Epithelial cell of proximal tubule (primary cell): ENCODE data around the gene MAP4. TPM values are rescaled to one million over a fixed set of nuclear protein-coding genes. Genes with fewer than 3 reads are reported as not detected.
"Not testable (repeated sequence)": the region's sequence is repeated elsewhere in the genome, so short reads cannot be mapped to it uniquely, and the experiment has no call there.

Source experiments
- DNase-seq: peaks from one replicate; pipeline ENCODE4 v3.0.0-alpha.2; 2011; ENCODE audit warnings: low read depth
- H3K4me3 ChIP-seq: 2 replicates; pipeline ENCODE4 v1.5.1; 2011; ENCODE audit warnings: low read depth, mild to moderate bottlenecking, low read length
- total RNA-seq: library from RNA; depleted of rRNA; stranded (reverse); fragments of >200 nt; gene quantifications from 2 replicates; pipeline ENCODE4 v1.2.3, GENCODE V29; 2015
- TF ChIP-seq, protein P1 (sequence below): conservative IDR thresholded peaks from 2 replicates; pipeline ENCODE4 v1.5.1; 2012; ENCODE audit warnings: low read depth, mild to moderate bottlenecking, low read length

Gene MAP4
- total RNA-seq, 1 donor from 2014 or later = 111 TPM

DNA sequence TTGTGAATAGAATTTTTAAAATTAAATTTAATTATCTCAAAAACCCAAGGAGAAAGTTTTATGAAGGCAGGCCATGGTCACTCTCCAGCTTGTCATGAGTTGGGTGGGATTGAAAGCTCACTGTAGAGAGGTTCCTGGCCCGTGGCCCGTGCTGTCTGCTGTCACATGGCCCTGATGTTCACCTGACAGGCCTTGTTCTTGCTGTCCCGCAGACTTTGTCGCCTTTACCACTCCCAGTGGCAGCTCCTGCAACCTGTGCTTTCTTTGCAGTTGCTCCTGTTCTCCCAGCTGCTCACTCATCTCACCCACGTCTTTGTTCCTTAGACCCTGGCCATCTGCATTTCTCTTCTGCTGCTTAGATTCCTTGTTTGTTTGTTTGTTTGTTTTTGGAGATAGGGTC is 177.7 kb downstream of the MAP4 start:
- TF ChIP-seq, protein P1, sequence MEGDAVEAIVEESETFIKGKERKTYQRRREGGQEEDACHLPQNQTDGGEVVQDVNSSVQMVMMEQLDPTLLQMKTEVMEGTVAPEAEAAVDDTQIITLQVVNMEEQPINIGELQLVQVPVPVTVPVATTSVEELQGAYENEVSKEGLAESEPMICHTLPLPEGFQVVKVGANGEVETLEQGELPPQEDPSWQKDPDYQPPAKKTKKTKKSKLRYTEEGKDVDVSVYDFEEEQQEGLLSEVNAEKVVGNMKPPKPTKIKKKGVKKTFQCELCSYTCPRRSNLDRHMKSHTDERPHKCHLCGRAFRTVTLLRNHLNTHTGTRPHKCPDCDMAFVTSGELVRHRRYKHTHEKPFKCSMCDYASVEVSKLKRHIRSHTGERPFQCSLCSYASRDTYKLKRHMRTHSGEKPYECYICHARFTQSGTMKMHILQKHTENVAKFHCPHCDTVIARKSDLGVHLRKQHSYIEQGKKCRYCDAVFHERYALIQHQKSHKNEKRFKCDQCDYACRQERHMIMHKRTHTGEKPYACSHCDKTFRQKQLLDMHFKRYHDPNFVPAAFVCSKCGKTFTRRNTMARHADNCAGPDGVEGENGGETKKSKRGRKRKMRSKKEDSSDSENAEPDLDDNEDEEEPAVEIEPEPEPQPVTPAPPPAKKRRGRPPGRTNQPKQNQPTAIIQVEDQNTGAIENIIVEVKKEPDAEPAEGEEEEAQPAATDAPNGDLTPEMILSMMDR = no peak
- no peak for DNase-seq
- H3K4me3 ChIP-seq = no peak overlapping the region

DNA sequence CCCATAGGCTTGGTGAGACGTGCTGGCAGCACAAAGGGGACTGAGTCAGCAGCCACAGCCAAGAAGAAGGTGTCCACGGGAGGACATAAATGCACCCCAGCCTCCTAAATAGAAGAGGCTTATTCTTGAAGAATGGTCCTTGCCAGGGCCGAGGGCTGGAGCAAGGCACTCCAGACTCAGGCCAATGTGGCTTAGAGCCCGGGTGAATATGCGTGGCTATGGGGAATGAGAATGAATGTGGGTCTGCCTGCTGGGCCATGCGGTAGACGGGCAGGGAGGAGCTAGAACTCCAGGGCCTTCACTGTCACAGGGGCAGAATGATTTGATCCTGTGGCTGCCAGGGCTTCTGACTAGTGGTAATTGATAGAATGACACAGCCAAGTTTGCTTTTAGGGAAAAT is 179.2 kb downstream of the MAP4 start:
- no peak for DNase-seq
- TF ChIP-seq, protein P1 = no peak
- no peak overlapping the region for H3K4me3 ChIP-seq

DNA sequence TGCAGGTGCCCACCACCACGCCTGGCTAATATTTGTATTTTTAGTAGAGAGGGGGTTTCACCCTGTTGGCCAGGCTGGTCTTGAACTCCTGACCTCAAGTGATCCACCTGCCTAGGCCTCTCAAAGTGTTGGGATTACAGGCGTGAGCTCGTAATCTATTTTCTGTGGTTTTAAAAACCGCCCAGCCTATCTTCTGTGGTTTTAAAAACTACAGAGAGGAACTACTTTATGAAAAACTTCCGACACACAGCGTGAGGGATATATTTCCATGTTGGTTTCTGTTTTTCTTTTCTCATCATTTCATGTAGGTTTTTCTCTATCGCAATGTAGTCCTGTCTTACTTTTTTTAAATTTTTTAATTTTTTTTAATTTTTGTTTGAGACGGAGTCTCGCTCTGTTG is 186.7 kb downstream of the MAP4 start:
- DNase-seq = not testable (repeated sequence)

DNA sequence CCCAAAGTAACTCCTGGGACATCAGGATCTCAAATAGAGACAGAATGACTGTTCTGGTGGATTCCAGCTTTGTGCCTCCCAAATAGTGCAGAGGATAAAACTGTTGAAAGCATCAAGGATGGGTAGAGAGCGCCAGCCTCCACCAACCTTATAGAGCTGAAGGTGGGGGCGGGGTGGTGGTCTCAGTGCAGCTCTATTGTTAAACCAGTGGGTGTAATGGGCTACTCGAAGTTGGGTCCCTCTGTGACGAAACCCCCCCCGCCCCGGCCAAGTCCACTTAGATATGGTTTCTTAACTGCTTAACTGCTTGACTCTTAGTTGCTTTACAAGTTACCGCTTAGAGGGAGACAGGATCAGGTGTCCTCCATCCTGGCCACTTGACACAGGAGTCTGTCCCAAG is 190.6 kb downstream of the MAP4 start:
- TF ChIP-seq, protein P1 = no peak
- no peak for DNase-seq
- H3K4me3 ChIP-seq = peak overlapping the region; percentile 78

More for the DNA sequence above, 186.7 kb downstream of the MAP4 start:
- not testable (repeated sequence) for H3K4me3 ChIP-seq

DNA sequence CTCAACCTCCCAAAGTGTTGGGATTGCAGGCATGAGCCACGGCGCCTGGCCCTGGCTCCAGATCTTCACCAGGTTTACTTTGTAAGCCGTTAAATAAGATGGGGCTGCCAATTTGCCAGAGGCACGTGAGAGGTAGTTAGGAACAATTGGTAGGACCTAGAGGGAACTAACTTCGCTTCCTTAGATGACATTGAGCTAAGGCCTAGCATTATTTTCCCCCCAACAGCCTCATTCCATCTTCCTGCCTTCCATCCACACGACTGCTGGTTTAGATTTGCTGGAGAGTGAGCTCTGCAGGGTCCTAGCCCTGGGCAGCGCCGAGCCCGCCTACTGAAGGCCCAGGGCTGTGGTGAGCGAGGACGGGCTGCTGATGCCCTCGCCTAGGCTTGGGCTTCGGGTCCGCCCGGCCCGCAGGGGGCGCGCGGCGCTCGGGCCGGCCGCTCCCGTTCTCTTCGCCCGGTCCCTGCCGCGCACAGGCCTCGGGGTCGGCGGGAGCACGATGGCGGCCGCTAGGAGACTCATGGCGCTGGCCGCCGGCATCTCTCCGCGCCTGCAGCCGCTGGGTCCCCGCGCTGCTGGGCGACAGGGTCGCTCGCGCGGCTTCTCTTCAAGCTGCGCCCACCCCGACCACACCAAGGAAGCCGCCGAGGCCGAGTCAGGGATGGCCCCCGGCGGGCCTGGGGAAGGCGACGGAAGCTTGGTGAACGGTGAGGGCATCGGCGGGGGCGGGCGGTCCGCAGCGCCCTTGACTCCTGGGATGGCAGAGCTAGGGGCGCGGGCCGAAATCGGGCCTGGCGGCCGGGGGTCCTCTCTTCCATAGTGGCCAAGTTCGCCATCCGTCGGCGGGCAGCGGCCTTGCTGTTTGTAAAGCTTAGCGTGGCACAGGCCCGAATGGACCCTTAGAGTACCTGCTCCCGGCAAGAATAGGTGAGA is 191.4 kb downstream of the MAP4 start:
- TF ChIP-seq, protein P1 = peak; percentile 76

DNA sequence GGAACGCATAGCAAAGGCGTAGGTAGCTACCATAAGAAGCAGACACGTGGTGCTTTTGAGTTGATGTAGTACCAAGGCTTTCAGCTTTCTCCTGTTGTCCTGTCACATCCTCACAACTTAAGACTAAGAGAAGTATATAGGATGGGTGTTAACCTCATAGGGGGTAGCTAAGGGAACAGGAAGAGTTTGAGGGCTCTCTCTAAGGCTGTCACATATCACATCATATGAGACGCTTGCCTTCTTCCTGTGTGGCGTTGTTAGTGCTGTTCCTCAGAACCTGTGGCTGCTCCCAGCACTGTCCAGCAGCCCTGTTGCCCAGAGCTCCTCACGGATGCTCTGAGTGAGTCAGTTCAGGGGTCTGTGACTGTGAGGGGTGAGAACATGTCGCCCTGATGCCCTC is 198.6 kb downstream of the MAP4 start:
- TF ChIP-seq, protein P1 = no peak
- no peak overlapping the region for H3K4me3 ChIP-seq
- DNase-seq = no peak

More for the DNA sequence above, 191.4 kb downstream of the MAP4 start:
- DNase-seq = no peak
- H3K4me3 ChIP-seq = peak overlapping the region; percentile 78

DNA sequence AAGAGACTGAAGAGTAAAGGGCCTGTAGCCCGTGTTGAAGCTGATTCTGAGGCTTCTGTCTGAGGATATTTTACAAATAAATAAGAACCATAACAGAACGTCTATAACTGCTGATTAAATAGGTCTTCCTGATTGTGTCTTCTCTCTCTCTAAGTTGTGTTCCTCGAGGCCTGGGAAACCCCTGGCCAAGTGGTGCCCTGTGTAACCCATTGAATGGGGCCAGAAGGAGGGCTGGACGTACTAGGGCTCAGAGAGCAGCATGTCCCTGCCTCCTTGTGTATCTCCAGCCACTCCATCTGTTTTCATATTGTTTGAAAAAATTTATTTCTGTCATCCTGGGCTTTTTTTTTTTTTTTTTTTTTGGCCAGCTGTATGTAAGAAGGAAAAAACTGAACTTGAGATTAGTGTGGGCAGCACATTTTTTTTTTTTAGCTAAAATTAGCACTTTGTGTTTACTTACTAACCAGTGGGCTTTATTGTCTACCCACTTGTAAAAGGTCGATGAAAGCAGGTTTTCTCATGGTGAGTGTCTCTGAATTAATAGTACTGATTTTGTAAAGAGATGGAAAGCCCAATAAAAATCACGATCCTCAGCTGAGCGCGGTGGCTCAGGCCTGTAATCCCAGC is 202.6 kb downstream of the MAP4 start:
- DNase-seq = no peak
- TF ChIP-seq, protein P1 = no peak
- H3K4me3 ChIP-seq = no peak overlapping the region
